ENCODE data around the gene ASIC1. TPM values are rescaled to one million over a fixed set of nuclear protein-coding genes. Genes with fewer than 3 reads are reported as not detected.

ASIC1 gene
- total and polyA plus RNA-seq, 2 of the 13 experiments (the other 11 are each of a cell fraction or from before 2014, with no cell fraction given) = 0.44 to 1.5 TPM

- TF ChIP-seq CEBPB (IDR thresholded peaks at IDR 0.05; ENCODE audit: borderline replicate concordance, low read depth, low read length) (peak; percentile 65), ZNF792 (CRISPR knock-in tag; IDR thresholded peaks at IDR 0.05) (no peak), CTCF (CRISPR knock-in tag; IDR thresholded peaks at IDR 0.05) (peak; percentile 87), ARID5B (CRISPR knock-in tag; IDR thresholded peaks at IDR 0.05) (0 out of 2 replicates have a peak, but pooled peaks have one; percentile 5), ZNF354B (CRISPR knock-in tag; IDR thresholded peaks at IDR 0.05) (no peak), ZBTB39 (CRISPR knock-in tag; IDR thresholded peaks at IDR 0.05) (no peak), SMC3 (IDR thresholded peaks at IDR 0.05; ENCODE audit: low read length) (peak; percentile 42; the same call in 1 of the 2 replicates), SOX6 (IDR thresholded peaks at IDR 0.05) (no peak), SOX6 (CRISPR knock-in tag; IDR thresholded peaks at IDR 0.05) (no peak), FOXA1 (IDR thresholded peaks at IDR 0.05) (no peak), FOXA1 (CRISPR knock-in tag; IDR thresholded peaks at IDR 0.05) (peak; percentile 53; the same call in 1 of the 2 replicates), SAP130 (CRISPR knock-in tag; IDR thresholded peaks at IDR 0.05; ENCODE audit: low read depth) (peak; percentile 27; the same call in 1 of the 2 replicates), RBFOX2 (IDR thresholded peaks at IDR 0.05; ENCODE audit: low read depth, low read length) (peak; percentile 36; the same call in 1 of the 2 replicates), KLF16 (CRISPR knock-in tag; IDR thresholded peaks at IDR 0.05) (no peak), ZBTB20 (CRISPR knock-in tag; IDR thresholded peaks at IDR 0.05; ENCODE audit: borderline replicate concordance, low read depth) (peak; percentile 46; the same call in 1 of the 2 replicates)
These were observed 31.4 kb downstream of the ASIC1 start (continued) for GRCh38 chr12:50088577-50089335.

Data from HepG2 (cell line).